Activated effector memory CD4-positive, alpha-beta T cell treated with anti-CD3 and anti-CD28 coated beads, Interleukin-2, amount 50 U/mL, for 16 hours (primary cell): ENCODE data around the gene ZNF423.

Source experiments
- DNase-seq: peaks from one replicate; pipeline ENCODE4 v3.0.0-alpha.2; 2020

ZNF423 gene

GRCh38 chr16:49747654-49748053 is 108.3 kb downstream of the ZNF423 start:
- no peak for DNase-seq

DNA sequence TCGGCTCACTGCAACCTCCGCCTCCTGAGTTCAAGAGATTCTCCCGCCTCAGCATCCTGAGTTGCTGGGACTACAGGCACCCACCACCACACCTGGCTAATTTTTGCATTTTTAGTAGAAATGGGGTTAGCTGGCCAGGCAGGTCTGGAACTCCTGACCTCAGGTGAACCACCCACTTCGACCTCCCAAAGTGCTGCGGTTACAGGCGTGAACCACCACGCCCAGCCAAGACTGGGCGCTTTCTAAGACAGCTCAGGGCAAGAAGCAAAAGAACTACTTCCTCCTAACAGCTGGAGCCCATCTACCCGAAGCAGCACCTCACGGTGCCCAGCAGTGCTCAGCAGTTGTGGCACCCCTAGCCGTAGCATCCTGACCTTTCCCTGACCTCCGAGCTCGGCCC is 109.4 kb downstream of the ZNF423 start:
- no peak for DNase-seq

DNA sequence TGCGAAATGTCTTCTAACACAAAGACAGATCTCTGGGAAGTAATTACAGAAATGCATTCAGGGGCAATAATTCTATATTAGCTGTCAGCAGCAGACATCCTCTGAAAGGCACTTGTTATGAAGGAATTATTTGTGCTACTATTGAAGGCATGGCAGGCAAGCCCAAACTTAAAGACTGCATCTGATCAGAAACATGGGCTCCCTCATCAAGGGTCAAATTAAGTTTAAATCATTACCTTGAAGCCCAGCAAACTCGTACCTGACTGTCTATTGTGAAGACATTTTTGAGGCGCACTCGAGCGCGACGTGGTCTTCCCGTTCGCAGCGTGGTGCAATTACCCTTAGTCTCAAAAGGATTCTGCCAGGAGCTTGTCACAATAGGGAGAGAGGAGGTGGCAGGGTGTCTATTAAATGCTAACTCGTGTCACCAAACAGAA is 110.6 kb downstream of the ZNF423 start:
- no peak for DNase-seq

DNA sequence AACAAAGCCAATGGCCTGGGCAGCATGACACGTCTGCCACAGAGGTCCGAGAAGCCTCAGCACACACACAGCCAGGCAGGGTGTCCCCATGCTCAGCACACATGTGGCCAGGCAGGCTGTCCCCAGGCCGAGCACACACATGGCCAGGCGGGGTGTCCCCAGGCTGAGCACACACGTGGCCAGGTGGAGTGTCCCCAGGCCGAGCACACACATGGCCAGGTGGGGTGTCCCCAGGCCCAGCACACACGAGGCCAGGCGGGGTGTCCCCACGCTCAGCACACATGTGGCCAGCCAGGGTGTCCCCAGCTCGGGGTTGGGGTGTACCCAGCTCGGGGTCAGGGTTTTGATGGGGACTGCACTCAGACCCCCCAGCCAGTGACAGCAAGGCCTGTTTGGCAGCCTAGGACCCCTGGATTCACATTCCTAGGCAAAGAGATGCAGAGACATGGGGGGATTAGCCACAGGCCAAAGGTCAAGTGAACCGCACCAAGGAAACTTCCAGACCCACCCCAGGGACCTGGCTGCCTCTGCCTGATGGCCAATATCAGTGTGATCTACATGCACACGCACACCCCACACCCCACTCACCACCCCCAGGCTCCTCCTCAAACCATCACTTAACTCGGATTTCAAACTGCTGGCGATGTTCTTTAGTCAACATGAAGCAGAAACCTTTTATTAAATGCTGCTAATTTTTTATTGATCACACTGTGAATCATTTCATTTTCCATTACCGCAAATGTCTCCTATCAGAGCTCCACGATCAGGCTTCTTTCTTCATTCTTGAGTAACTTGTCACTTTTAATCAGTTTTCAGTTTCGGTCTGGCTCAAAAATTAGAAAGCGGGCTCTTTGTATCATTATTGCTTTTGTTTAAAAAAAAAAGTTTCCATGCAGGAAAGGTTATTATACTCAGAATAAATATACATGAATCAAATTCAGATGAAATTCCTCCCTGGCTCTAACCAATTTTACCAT is 111.4 kb downstream of the ZNF423 start:
- no peak for DNase-seq

- no peak for DNase-seq
These were observed 112.3 kb downstream of the ZNF423 start for GRCh38 chr16:49743658-49744057.

GRCh38 chr16:49743203-49743464 is 112.8 kb downstream of the ZNF423 start:
- DNase-seq, result no peak

GRCh38 chr16:49742428-49743202 is 113.3 kb downstream of the ZNF423 start:
- DNase-seq, result no peak

DNA sequence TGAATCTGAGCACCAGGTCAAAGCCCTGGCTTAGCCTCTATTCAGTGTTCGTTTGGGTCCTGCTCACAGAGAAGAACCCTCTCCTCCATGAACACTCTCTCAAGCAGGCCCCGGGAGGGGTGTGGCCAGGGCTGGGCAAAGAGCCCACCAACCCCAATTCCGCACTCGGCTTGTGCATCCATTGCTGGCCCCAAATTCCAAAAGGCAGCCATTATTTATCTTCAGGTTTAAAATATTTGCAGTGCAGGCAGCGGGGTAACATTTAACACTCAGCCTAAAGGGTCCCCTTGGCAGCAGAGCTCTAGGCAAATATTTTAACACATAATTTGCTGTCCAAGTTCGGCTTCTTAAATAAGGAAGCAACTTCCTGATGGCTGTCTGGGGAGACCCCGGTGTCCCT is 115.7 kb downstream of the ZNF423 start:
- DNase-seq, result no peak

DNA sequence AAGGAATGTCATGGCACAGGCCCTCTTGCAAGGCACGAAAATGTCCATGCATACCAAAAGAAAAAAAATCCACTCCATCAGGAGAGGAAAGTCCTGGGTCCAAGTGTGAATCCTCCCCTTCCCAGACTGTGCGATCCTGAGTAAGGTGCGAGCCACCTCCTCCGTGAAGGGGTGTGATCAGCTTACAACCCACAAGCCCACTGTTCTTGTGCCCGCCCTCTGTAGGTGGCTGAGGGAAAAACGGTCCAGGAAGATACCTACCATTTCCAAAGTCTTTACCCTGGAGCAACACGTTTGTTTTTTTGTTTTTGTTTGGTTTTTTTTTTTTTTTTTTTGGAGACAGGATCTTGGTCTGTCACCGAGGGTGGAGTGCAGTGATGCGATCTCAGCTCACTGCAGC is 116.5 kb downstream of the ZNF423 start:
- no peak for DNase-seq

GRCh38 chr16:49738832-49739231 is 117.1 kb downstream of the ZNF423 start:
- DNase-seq, result no peak

DNA sequence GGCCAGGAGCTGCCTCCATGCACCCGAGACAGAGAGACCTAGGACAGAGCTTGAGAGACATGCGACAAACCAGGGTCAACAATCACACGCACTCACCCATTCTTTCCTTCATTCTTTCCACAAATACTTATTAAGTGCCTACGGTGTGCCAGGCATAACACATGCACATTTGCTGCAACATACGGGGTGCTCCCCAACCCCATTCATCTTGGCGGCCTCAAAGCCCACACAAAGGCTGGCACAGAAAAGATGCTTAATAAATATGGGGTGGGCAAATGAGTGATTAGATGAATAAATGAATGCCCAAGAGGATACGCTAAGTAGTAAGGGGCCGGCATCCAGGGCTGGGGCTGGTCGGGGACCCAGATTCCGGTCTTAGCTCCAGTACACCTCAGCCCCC is 117.9 kb downstream of the ZNF423 start:
- DNase-seq, result no peak

DNA sequence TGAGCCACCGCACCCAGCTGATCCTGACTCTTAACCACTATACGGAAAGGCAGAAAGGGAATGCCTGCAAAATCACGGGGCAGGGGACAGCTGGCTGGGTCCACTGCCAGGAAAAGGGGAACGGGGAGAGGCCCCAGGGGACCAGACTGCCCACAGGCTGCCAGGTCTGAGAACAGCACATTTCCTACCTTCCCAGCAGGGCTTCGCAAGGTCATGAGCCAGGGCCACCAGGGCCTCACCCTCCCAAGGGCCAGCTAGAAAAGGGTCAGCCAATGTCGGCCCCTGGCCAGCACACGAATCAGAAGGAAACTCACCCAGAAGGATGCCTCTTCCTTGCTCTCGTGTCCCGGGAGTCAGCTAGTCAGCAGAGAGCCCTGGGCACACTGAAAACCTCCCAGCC is 118.4 kb downstream of the ZNF423 start:
- no peak for DNase-seq

- DNase-seq, result no peak
These were observed 121.6 kb downstream of the ZNF423 start for GRCh38 chr16:49734331-49734730.

- DNase-seq, result no peak
These were observed 122.5 kb downstream of the ZNF423 start for GRCh38 chr16:49733313-49734009.

- DNase-seq, result no peak
These were observed 124.0 kb downstream of the ZNF423 start for GRCh38 chr16:49731911-49732310.

- no peak for DNase-seq
These were observed 125.1 kb downstream of the ZNF423 start for GRCh38 chr16:49730772-49731171.

DNA sequence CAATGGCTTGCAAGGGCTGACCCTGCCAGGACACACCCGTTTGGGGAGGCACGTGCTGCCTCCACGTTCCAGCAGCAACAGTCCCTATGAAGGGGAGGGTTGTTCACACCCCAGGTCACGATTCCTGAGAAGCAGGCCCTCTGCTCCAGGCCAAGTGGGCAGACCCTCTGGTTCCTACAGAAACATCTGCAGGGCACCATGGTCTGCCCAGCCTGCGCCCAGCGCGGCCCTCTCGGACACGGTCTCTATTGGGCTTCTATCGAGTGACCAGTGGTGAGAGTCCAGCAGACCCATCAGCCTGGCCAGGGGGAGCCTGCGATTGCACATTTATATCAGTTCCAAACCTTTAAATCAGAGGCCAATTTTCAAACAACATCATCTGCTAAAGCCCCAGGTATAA is 128.3 kb downstream of the ZNF423 start:
- DNase-seq, result no peak

- DNase-seq, result no peak
These were observed 129.8 kb downstream of the ZNF423 start for GRCh38 chr16:49726155-49726554.

DNA sequence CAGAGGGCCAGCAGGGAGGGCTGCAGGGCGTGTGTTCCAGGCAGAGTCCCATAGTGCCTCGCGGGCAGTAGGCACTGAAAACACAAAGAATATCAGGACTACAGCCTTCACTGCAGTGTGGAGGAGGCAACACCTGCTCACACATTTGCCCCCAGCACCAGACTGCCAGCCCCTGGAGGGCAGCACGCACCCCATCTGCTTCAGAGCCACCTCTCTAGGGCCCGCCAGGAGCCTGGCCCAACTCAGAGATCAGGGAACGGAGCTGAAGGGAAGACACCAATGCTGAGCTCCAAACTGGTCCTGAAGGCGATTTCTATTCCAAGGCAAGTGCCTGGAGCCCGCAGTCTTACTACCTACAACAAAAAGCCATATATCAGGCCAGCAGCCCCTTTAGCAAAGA is 130.3 kb downstream of the ZNF423 start:
- no peak for DNase-seq

DNA sequence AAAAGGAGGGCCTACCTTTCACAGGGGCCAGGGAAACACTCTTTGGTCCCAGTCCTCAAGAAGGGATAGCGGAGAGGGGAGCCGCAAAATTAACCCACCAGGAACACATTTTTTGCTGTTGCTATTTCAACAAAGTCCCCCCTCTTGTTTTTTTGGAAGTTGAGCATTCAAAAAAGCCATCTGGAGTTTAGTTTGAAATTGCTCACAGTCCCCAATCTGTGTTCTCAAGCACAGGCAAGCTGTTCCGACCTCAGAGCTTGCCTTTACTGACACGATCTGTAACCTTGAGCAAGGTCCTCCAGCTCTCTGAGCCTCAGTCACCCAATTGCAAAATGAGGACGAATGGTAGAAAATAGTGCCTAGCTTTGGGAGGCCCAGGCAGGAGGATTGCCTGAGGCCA is 131.1 kb downstream of the ZNF423 start:
- DNase-seq, result no peak

- no peak for DNase-seq
These were observed 132.6 kb downstream of the ZNF423 start for GRCh38 chr16:49723310-49723709.

- no peak for DNase-seq
These were observed 135.7 kb downstream of the ZNF423 start for GRCh38 chr16:49720225-49720624.

- no peak for DNase-seq
These were observed 138.2 kb downstream of the ZNF423 start for GRCh38 chr16:49717689-49718088.
